K562 (cell line): ENCODE measurements around the gene GAPDH. TPM values are rescaled to one million over a fixed set of nuclear protein-coding genes. Genes with fewer than 3 reads are reported as not detected.
A peak's percentile ranks its signal among the peaks of the same experiment; 100 is the strongest.

ENCODE experiments used
- ARID3B ChIP-seq: fragments of 250-450 bp; sonication (Bioruptor Pico); IDR thresholded peaks from 2 replicates; pipeline ENCODE4 v1.4.0; 2020; ENCODE audit warnings: borderline replicate concordance
- ATF3 ChIP-seq, 2 experiments: fragments of 450-650 bp in 1 of 2; sonication (generic) in 1 of 2; formaldehyde crosslinking in 1 of 2; IDR thresholded peaks in 1 of 2; conservative IDR thresholded peaks in 1 of 2; 2 replicates each; pipeline versions ENCODE4 v1.6.1 to v1.8.1; 2016 to 2023; ENCODE audit warnings: mild to moderate bottlenecking in 2 of 2, moderate library complexity in 2 of 2, inconsistent platforms in 1 of 2, missing genetic modification reagents in 1 of 2
- PBX2 ChIP-seq, 2 experiments: IDR thresholded peaks in 1 of 2; conservative IDR thresholded peaks in 1 of 2; 2 replicates each; pipeline ENCODE4 v1.6.1; 2016; ENCODE audit warnings: low read depth in 2 of 2, mild to moderate bottlenecking in 1 of 2, missing compliant biosample characterization in 1 of 2, missing genetic modification characterization in 1 of 2, moderate library complexity in 1 of 2
- ZBTB11 ChIP-seq, 3 experiments: fragments of 200-800 bp in 1 of 3; fragments of 250-450 bp in 1 of 3; fragments of 450-650 bp in 1 of 3; sonication (Bioruptor Pico) in 1 of 3; sonication (Bioruptor generic) in 1 of 3; formaldehyde crosslinking in 1 of 3; IDR thresholded peaks; 2 replicates each; pipeline versions ENCODE4 v1.6.1 to v1.8.0; 2016 to 2022; ENCODE audit warnings: mild to moderate bottlenecking in 2 of 3, missing genetic modification characterization in 2 of 3, missing compliant biosample characterization in 1 of 3, moderate library complexity in 1 of 3
- ZBTB40 ChIP-seq, 2 experiments: fragments of 450-650 bp in 1 of 2; sonication (generic) in 1 of 2; formaldehyde crosslinking in 1 of 2; IDR thresholded peaks; 2 replicates each; pipeline versions ENCODE4 v1.7.1 to v1.9.0; 2016 to 2022; ENCODE audit warnings: inconsistent platforms in 1 of 2, mild to moderate bottlenecking in 1 of 2, missing genetic modification reagents in 1 of 2
- polyA plus RNA-seq, 8 experiments: library from polyadenylated mRNA; depleted of rRNA in 4 of 8; stranded (reverse) in 5 of 8; unstranded in 3 of 8; fragments of >200 nt; fragmentation: Nextera tagmentation in 2 of 8; fragmentation: Illumina TruSeq in 1 of 8; extraction: Ambion mirVana in 2 of 8; extraction: Trizol in 1 of 8; gene quantifications; 2 replicates each; pipeline versions ENCODE4 v1.2.1 to v1.2.3, GENCODE V29; 2011 to 2014; ENCODE audit warnings: inconsistent platforms in 1 of 8, missing spikeins in 1 of 8
- total RNA-seq, 7 experiments: library from RNA; depleted of rRNA in 6 of 7; stranded (reverse); fragments of >200 nt in 6 of 7; fragmentation: Illumina TruSeq in 2 of 7; extraction: Trizol in 2 of 7; gene quantifications; 2 replicates each; pipeline versions ENCODE4 v1.2.1 to v1.2.3, GENCODE V29; 2011 to 2021; ENCODE audit warnings: low replicate concordance in 1 of 7

The GAPDH gene
- total and polyA plus RNA-seq, 9 of the 15 experiments (the other 6 are each of a cell fraction or from before 2014, with no cell fraction given), result 2,206 to 6,793 (median 4,217) TPM

- TF ChIP-seq ZBTB11 (CRISPR knock-in tag; IDR thresholded peaks at IDR 0.05), result no peak
- 0 out of 2 replicates have a peak, but pooled peaks have one; percentile 25 for TF ChIP-seq ZBTB40 (IDR thresholded peaks at IDR 0.05)
- no peak for TF ChIP-seq ZBTB40 (CRISPR knock-in tag; IDR thresholded peaks at IDR 0.05)
- no peak for TF ChIP-seq ARID3B (CRISPR knock-in tag)
- no peak for TF ChIP-seq ATF3 (IDR thresholded peaks at IDR 0.05)
- no peak for TF ChIP-seq ATF3 (CRISPR knock-in tag; conservative IDR thresholded peaks at IDR 0.05)
- no peak for TF ChIP-seq PBX2 (CRISPR knock-in tag; IDR thresholded peaks at IDR 0.05; ENCODE audit: low read depth)
- TF ChIP-seq PBX2 (tag; conservative IDR thresholded peaks at IDR 0.05; ENCODE audit: low read depth), result no peak
Measured at GRCh38 chr12:6494258-6494743, 40.0 kb upstream of the GAPDH start (continued).
